ENCODE results near the gene TAC1. TPM values are rescaled to one million over a fixed set of nuclear protein-coding genes. Genes with fewer than 3 reads are reported as not detected.

The TAC1 gene
- total RNA-seq, 2 donors from 2014 or later: not detected

- Mint-ChIP-seq H3K27ac (no peak overlapping the region), H3K4me3 (no peak overlapping the region), H3K36me3 (ENCODE audit: low read depth) (no peaks in the 10 kb centered on the region), H3K4me1 (no peaks in the 10 kb centered on the region), H3K9me3 (no peaks in the 10 kb centered on the region), H3K27me3 (ENCODE audit: insufficient read depth) (peaks cover 4% of the 10 kb centered on the region)
- Histone ChIP-seq H3K9ac (ENCODE audit: extremely low read depth, low read length, poor library complexity, severe bottlenecking) (no peak overlapping the region), H3K27me3 (ENCODE audit: control insufficient read depth, insufficient read depth, low read length, poor library complexity, severe bottlenecking) (no peaks in the 10 kb centered on the region), H3K4me1 (ENCODE audit: control insufficient read depth, insufficient read depth, low read length) (no peaks in the 10 kb centered on the region), H3K4me3 (ENCODE audit: low read length) (no peak overlapping the region), H3K27ac (ENCODE audit: low read depth, low read length) (no peak overlapping the region), H3K9me3 (ENCODE audit: control insufficient read depth, low read length) (no peaks in the 10 kb centered on the region), H3K36me3 (ENCODE audit: control insufficient read depth, insufficient read depth, low read length) (no peaks in the 10 kb centered on the region)
- no peak for TF ChIP-seq CTCF (conservative IDR thresholded peaks at IDR 0.05)
- WGBS, 2 experiments (ENCODE audit: insufficient coverage in 1 of 2, insufficient read length in 1 of 2): 100% methylated on average over 1 of the region's 1 CpG; no CpG with 5 or more reads in 1 of the 2 experiments
- no peak for DNase-seq
These were observed 20.3 kb downstream of the TAC1 start for GRCh38 chr7:97752215-97752614.

GRCh38 chr7:97757824-97758223, 25.9 kb downstream of the TAC1 start:
- WGBS, 2 experiments (ENCODE audit: insufficient coverage in 1 of 2, insufficient read length in 1 of 2): 95% methylated on average over 2 of the region's 2 CpGs
- no peak for TF ChIP-seq CTCF (conservative IDR thresholded peaks at IDR 0.05)
- H3K27me3 Mint-ChIP-seq (ENCODE audit: insufficient read depth): peaks cover 2% of the 10 kb centered on the region
- H3K27ac ChIP-seq (ENCODE audit: low read depth, low read length): no peak overlapping the region
- no peaks in the 10 kb centered on the region for H3K9me3 ChIP-seq (ENCODE audit: control insufficient read depth, low read length)
- no peaks in the 10 kb centered on the region for H3K9me3 Mint-ChIP-seq
- H3K4me3 Mint-ChIP-seq: no peak overlapping the region
- no peak overlapping the region for H3K9ac ChIP-seq (ENCODE audit: extremely low read depth, low read length, poor library complexity, severe bottlenecking)
- no peaks in the 10 kb centered on the region for H3K4me1 Mint-ChIP-seq
- DNase-seq: no peak
- H3K27ac Mint-ChIP-seq: no peak overlapping the region
- no peaks in the 10 kb centered on the region for H3K36me3 Mint-ChIP-seq (ENCODE audit: low read depth)
- no peaks in the 10 kb centered on the region for H3K36me3 ChIP-seq (ENCODE audit: control insufficient read depth, insufficient read depth, low read length)
- H3K4me1 ChIP-seq (ENCODE audit: control insufficient read depth, insufficient read depth, low read length): no peaks in the 10 kb centered on the region
- H3K27me3 ChIP-seq (ENCODE audit: control insufficient read depth, insufficient read depth, low read length, poor library complexity, severe bottlenecking): no peaks in the 10 kb centered on the region
- no peak overlapping the region for H3K4me3 ChIP-seq (ENCODE audit: low read length)

GRCh38 chr7:97770850-97771249, 39.0 kb downstream of the TAC1 start:
- Histone ChIP-seq H3K27ac (ENCODE audit: low read depth, low read length) (no peak overlapping the region), H3K4me3 (ENCODE audit: low read length) (no peak overlapping the region), H3K27me3 (ENCODE audit: control insufficient read depth, insufficient read depth, low read length, poor library complexity, severe bottlenecking) (no peaks in the 10 kb centered on the region), H3K9ac (ENCODE audit: extremely low read depth, low read length, poor library complexity, severe bottlenecking) (no peak overlapping the region), H3K9me3 (ENCODE audit: control insufficient read depth, low read length) (no peaks in the 10 kb centered on the region), H3K4me1 (ENCODE audit: control insufficient read depth, insufficient read depth, low read length) (no peaks in the 10 kb centered on the region), H3K36me3 (ENCODE audit: control insufficient read depth, insufficient read depth, low read length) (no peaks in the 10 kb centered on the region)
- no peaks in the 10 kb centered on the region for H3K9me3 Mint-ChIP-seq
- no peak overlapping the region for H3K4me3 Mint-ChIP-seq
- 93 to 94% methylated on average over 2 to 4 of the region's 5 CpGs for WGBS, 2 experiments (ENCODE audit: insufficient coverage in 1 of 2, insufficient read length in 1 of 2)
- H3K36me3 Mint-ChIP-seq (ENCODE audit: low read depth): no peaks in the 10 kb centered on the region
- no peak for DNase-seq
- H3K27ac Mint-ChIP-seq: no peak overlapping the region
- H3K4me1 Mint-ChIP-seq: no peaks in the 10 kb centered on the region
- H3K27me3 Mint-ChIP-seq (ENCODE audit: insufficient read depth): peaks cover 4% of the 10 kb centered on the region
- no peak for TF ChIP-seq CTCF (conservative IDR thresholded peaks at IDR 0.05)
